ENCODE results near the gene LYRM4.

DNA sequence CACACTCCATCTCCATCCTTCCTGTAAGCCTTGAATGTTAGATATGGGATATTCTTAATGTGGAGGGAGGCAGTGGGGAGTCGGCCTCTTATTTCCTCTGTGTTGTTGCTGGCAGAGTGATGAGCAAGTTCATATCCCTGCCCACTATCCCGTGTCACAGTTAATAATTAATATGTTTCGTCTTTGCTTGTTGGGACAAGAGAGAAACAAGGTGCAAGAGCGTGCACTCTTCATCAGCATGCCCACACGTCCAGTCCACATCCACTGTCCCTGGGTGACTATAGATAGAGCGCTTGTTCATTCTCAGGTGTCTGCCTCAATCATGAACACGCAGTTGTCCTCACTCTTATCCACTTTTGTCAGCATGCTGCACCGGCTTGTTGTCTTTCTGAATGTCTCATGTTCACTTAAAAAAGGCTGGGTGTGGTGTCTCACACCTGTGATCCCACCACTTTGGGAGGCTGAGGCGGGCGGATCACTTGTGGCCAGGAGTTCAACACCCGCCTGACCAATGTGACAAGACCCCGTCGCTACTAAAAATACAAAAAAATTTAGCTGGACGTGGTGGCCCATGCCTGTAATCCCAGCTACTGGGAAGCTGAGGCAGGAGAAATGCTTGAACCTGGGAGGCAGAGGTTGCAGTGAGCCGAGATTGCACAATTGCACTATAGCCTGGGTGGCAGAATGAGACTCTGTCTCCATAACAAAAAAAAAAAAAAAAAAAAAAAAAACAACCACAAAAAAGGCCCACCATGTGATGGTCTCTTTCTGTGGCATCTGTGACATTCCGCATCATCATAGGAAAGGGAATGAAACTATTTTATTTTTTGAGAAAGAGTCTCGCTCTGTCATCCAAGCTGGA is 141.4 kb downstream of the LYRM4 start:
- TF ChIP-seq, protein P1, sequence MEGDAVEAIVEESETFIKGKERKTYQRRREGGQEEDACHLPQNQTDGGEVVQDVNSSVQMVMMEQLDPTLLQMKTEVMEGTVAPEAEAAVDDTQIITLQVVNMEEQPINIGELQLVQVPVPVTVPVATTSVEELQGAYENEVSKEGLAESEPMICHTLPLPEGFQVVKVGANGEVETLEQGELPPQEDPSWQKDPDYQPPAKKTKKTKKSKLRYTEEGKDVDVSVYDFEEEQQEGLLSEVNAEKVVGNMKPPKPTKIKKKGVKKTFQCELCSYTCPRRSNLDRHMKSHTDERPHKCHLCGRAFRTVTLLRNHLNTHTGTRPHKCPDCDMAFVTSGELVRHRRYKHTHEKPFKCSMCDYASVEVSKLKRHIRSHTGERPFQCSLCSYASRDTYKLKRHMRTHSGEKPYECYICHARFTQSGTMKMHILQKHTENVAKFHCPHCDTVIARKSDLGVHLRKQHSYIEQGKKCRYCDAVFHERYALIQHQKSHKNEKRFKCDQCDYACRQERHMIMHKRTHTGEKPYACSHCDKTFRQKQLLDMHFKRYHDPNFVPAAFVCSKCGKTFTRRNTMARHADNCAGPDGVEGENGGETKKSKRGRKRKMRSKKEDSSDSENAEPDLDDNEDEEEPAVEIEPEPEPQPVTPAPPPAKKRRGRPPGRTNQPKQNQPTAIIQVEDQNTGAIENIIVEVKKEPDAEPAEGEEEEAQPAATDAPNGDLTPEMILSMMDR (IDR thresholded peaks at IDR 0.05): no peak
- no peak for TF ChIP-seq EZH2 (IDR thresholded peaks at IDR 0.05; ENCODE audit: borderline replicate concordance, insufficient read depth, low read depth, low read length, poor library complexity, severe bottlenecking)
